ENCODE data around the gene PARL.

PARL gene

GRCh38 chr3:183782576-183783276 lies 102.0 kb downstream of the PARL start:
- Histone ChIP-seq H4K20me1 (ENCODE audit: insufficient read depth, low read length, poor library complexity, severe bottlenecking) (no peaks in the 10 kb centered on the region), H3K4me3 (ENCODE audit: low read length, poor library complexity, severe bottlenecking) (no peak overlapping the region), H3F3A (ENCODE audit: low read depth) (no peaks in the 10 kb centered on the region), H3K9me3 (ENCODE audit: insufficient read depth, low read depth, low read length) (no peaks in the 10 kb centered on the region), H3K36me3 (ENCODE audit: insufficient read depth, low read length) (peaks cover 84% of the 10 kb centered on the region; the same call in 1 of the 2 replicates), H3K79me2 (ENCODE audit: insufficient read depth, low read length) (0 out of 2 replicates have a peak, but pooled peaks cover 5% of the 10 kb centered on the region), H3K27me3 (ENCODE audit: insufficient read depth, low read length, poor library complexity, severe bottlenecking) (no peaks in the 10 kb centered on the region), H2AFZ (ENCODE audit: low read length) (no peak overlapping the region), H3K4me1 (ENCODE audit: insufficient read depth, low read length, poor library complexity, severe bottlenecking) (no peaks in the 10 kb centered on the region), H3K9me2 (replicated peaks; ENCODE audit: low read depth, low read length) (no peaks in the 10 kb centered on the region), H3K9ac (ENCODE audit: low read depth, low read length, poor library complexity, severe bottlenecking) (no peak overlapping the region), H3K4me2 (ENCODE audit: low read depth, low read length, poor library complexity, severe bottlenecking) (no peak overlapping the region)
- TF ChIP-seq EZH2phosphoT487 (IDR thresholded peaks at IDR 0.05; ENCODE audit: borderline replicate concordance) (no peak), CTCF (conservative IDR thresholded peaks at IDR 0.05; ENCODE audit: low read length) (no peak)

GRCh38 chr3:183781246-183781645 lies 103.4 kb downstream of the PARL start:
- no peaks in the 10 kb centered on the region for H3F3A ChIP-seq (ENCODE audit: low read depth)
- no peaks in the 10 kb centered on the region for H3K9me3 ChIP-seq (ENCODE audit: insufficient read depth, low read depth, low read length)
- H2AFZ ChIP-seq (ENCODE audit: low read length): no peak overlapping the region
- no peaks in the 10 kb centered on the region for H3K27me3 ChIP-seq (ENCODE audit: insufficient read depth, low read length, poor library complexity, severe bottlenecking)
- no peaks in the 10 kb centered on the region for H4K20me1 ChIP-seq (ENCODE audit: insufficient read depth, low read length, poor library complexity, severe bottlenecking)
- H3K9ac ChIP-seq (ENCODE audit: low read depth, low read length, poor library complexity, severe bottlenecking): no peak overlapping the region
- peaks cover 83% of the 10 kb centered on the region; the same call in 1 of the 2 replicates for H3K36me3 ChIP-seq (ENCODE audit: insufficient read depth, low read length)
- H3K9me2 ChIP-seq (replicated peaks; ENCODE audit: low read depth, low read length): no peaks in the 10 kb centered on the region
- H3K4me2 ChIP-seq (ENCODE audit: low read depth, low read length, poor library complexity, severe bottlenecking): no peak overlapping the region
- H3K79me2 ChIP-seq (ENCODE audit: insufficient read depth, low read length): 0 out of 2 replicates have a peak, but pooled peaks cover 5% of the 10 kb centered on the region
- no peak overlapping the region for H3K4me3 ChIP-seq (ENCODE audit: low read length, poor library complexity, severe bottlenecking)
- TF ChIP-seq EZH2phosphoT487 (IDR thresholded peaks at IDR 0.05; ENCODE audit: borderline replicate concordance): no peak
- no peak for TF ChIP-seq CTCF (conservative IDR thresholded peaks at IDR 0.05; ENCODE audit: low read length)
- no peaks in the 10 kb centered on the region for H3K4me1 ChIP-seq (ENCODE audit: insufficient read depth, low read length, poor library complexity, severe bottlenecking)

- H3F3A ChIP-seq (ENCODE audit: low read depth): no peaks in the 10 kb centered on the region
- no peak overlapping the region for H3K4me3 ChIP-seq (ENCODE audit: low read length, poor library complexity, severe bottlenecking)
- no peaks in the 10 kb centered on the region for H3K27me3 ChIP-seq (ENCODE audit: insufficient read depth, low read length, poor library complexity, severe bottlenecking)
- TF ChIP-seq CTCF (conservative IDR thresholded peaks at IDR 0.05; ENCODE audit: low read length): no peak
- H3K9ac ChIP-seq (ENCODE audit: low read depth, low read length, poor library complexity, severe bottlenecking): no peak overlapping the region
- no peaks in the 10 kb centered on the region for H3K4me1 ChIP-seq (ENCODE audit: insufficient read depth, low read length, poor library complexity, severe bottlenecking)
- H3K4me2 ChIP-seq (ENCODE audit: low read depth, low read length, poor library complexity, severe bottlenecking): no peak overlapping the region
- no peaks in the 10 kb centered on the region for H3K9me3 ChIP-seq (ENCODE audit: insufficient read depth, low read depth, low read length)
- H4K20me1 ChIP-seq (ENCODE audit: insufficient read depth, low read length, poor library complexity, severe bottlenecking): no peaks in the 10 kb centered on the region
- no peaks in the 10 kb centered on the region for H3K9me2 ChIP-seq (replicated peaks; ENCODE audit: low read depth, low read length)
- 0 out of 2 replicates have a peak, but pooled peaks cover 5% of the 10 kb centered on the region for H3K79me2 ChIP-seq (ENCODE audit: insufficient read depth, low read length)
- no peak overlapping the region for H2AFZ ChIP-seq (ENCODE audit: low read length)
- H3K36me3 ChIP-seq (ENCODE audit: insufficient read depth, low read length): peaks cover 88% of the 10 kb centered on the region; the same call in 1 of the 2 replicates
Observed at GRCh38 chr3:183779896-183780465, 104.7 kb downstream of the PARL start.
